ENCODE results near the gene PAX8. TPM values are rescaled to one million over a fixed set of nuclear protein-coding genes. Genes with fewer than 3 reads are reported as not detected.

Gene PAX8
- total RNA-seq, 4 donors from 2014 or later, result 0.91 to 5.2 (median 4.3) TPM

DNA sequence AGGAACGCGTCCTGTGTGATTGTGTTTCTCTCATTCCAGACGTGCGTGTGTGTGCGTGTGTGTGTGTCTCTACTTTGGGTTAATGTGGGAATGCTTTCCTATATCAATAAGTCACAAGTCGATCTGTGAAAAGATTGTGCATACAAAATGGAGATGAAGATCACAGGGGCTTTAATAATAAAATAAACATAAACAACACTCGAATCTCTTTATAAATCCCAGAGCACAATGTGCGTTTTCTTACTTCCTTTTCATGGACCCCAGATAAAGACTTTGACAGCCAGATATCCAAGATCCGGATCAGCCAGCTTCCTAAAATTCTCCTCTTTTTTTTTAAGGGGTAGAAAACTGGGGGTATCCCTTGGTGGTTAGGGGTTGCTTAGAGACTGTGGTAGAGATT is 4.7 kb downstream of the PAX8 start:
- 55 to 57% methylated on average over 9 of the region's 9 CpGs for WGBS, 2 donors
- no peak for DNase-seq (ENCODE audit: low spot score in 2 of 2)
- no peak overlapping the region for H3K4me3 ChIP-seq (ENCODE audit: low read depth, poor library complexity, severe bottlenecking)
- intact Hi-C loops (cut with DNase I; ENCODE audit: low total_unique reads), result no loop called here
- TF ChIP-seq POLR2A (IDR thresholded peaks at IDR 0.05), result no peak
- TF ChIP-seq, protein P1, sequence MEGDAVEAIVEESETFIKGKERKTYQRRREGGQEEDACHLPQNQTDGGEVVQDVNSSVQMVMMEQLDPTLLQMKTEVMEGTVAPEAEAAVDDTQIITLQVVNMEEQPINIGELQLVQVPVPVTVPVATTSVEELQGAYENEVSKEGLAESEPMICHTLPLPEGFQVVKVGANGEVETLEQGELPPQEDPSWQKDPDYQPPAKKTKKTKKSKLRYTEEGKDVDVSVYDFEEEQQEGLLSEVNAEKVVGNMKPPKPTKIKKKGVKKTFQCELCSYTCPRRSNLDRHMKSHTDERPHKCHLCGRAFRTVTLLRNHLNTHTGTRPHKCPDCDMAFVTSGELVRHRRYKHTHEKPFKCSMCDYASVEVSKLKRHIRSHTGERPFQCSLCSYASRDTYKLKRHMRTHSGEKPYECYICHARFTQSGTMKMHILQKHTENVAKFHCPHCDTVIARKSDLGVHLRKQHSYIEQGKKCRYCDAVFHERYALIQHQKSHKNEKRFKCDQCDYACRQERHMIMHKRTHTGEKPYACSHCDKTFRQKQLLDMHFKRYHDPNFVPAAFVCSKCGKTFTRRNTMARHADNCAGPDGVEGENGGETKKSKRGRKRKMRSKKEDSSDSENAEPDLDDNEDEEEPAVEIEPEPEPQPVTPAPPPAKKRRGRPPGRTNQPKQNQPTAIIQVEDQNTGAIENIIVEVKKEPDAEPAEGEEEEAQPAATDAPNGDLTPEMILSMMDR (IDR thresholded peaks at IDR 0.05), result no peak

DNA sequence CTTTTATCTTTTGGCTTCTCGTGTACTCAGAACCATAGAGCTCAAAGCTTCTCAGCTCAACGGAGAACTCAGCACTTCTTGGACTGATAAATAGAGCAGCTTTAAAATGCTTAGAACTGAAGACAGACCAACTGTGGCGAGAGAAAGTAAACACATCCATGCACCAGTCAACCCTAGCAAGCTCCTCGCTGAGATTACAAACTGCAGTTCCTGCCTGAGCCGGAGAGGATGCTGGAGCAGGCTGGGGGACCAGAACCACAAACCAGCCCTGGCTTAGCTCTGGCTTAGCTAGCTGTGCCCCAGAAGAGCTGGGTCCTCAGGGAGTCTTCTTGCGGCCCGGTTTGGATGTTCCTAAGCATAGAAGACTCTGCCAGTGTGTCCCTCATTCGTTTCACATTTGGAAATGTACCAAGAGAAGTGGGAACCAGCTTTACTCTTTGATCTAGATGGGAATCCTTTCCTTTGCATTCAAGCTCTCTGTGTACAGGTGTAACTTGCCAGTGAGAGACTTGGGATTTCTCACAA is 5.6 kb downstream of the PAX8 start:
- intact Hi-C loops (cut with DNase I; ENCODE audit: low total_unique reads), result no loop called here
- TF ChIP-seq, protein P1 (IDR thresholded peaks at IDR 0.05), result no peak
- no peak for TF ChIP-seq POLR2A (IDR thresholded peaks at IDR 0.05)
- WGBS, 2 donors, result 25 to 34% methylated on average over 8 of the region's 8 CpGs
- H3K4me3 ChIP-seq (ENCODE audit: low read depth, poor library complexity, severe bottlenecking), result no peak overlapping the region
- no peak for DNase-seq (ENCODE audit: low spot score in 2 of 2)

DNA sequence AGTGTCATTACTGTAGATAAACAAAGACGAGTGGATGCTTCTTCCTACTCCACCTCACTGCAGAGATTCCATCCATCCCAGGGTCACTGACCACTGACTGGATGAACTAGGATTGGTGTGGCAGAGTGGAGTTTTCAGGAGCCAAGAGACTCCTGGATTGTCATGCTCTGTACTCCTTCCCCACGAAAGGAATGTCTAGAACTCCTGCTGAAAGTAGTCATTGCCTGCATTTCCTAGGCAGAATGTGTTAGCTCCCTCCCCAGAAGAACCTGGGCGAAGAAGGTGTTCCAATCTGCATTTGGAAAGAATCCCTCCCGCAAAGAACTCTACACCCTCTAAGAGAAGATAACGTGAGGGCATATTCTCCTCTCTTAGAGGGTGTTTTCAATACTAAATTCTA is 6.2 kb downstream of the PAX8 start:
- no peak overlapping the region for H3K4me3 ChIP-seq (ENCODE audit: low read depth, poor library complexity, severe bottlenecking)
- TF ChIP-seq, protein P1 (IDR thresholded peaks at IDR 0.05), result no peak
- no peak for TF ChIP-seq POLR2A (IDR thresholded peaks at IDR 0.05)
- DNase-seq (ENCODE audit: low spot score in 2 of 2), result no peak
- intact Hi-C loops (cut with DNase I; ENCODE audit: low total_unique reads), result no loop called here
- WGBS, 2 donors, result 34 to 49% methylated on average over 5 of the region's 5 CpGs

DNA sequence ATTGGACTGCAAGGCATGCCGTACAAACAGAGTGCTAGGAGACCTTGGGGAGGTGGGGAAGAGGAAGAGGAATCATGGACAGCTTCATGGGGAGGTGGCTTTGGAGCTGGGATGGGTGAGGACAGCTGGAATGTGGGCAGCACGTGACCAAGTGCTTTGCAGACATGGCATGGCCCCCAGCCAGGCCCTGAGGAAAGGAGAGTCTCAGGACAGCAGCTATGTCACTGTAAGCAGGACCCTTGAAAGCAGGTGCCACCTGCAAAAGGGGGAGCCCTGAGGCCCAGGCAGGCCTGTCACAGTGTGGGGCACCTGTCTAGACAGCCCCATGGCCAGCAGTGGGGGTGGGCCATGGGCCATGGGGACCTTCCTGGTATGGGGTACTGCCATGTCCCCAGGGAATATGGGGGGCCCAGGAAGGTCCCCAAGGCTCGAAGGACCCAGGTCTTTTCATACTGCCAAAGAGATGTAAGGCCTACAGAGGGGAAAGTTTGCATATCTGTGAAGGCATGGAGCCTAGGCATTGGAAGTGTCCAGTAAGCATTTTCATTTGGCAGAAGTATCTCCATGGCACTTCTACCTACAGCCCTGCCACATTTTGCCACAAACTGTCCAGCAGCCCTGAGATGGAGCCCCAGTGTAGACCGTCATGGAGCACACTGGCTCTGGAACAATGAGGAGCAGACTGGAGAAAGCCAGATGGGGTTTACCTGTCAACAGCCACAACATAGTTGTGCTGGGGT is 9.9 kb downstream of the PAX8 start:
- TF ChIP-seq, protein P1 (IDR thresholded peaks at IDR 0.05), result no peak
- TF ChIP-seq POLR2A (IDR thresholded peaks at IDR 0.05), result no peak
- WGBS, 2 donors, result 88 to 92% methylated on average over 4 of the region's 4 CpGs
- intact Hi-C loops (cut with DNase I; ENCODE audit: low total_unique reads), result no loop called here
- H3K4me3 ChIP-seq (ENCODE audit: low read depth, poor library complexity, severe bottlenecking), result no peak overlapping the region
- no peak for DNase-seq (ENCODE audit: low spot score in 2 of 2)

DNA sequence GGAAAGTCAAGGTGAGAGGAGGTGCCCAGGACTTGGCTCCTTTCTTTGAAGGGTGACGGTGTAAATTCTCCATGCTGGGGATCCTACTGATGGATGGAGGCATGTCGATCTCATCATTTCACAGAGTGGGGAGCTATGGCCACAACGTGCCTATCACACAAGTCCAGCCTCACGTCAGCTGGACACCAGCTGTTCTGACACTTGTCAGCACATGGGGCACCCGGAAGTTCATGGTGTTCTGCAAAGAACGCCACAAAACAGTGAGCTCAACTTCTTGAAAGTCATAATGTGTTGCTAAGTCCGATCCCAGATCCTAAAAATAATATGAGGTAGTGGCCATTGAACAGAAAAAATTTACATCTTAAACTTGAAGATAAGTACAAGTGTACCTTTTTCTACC is 12.3 kb downstream of the PAX8 start:
- 65 to 73% methylated on average over 7 of the region's 7 CpGs for WGBS, 2 donors

More for the DNA sequence above, 12.3 kb downstream of the PAX8 start:
- no peak for DNase-seq (ENCODE audit: low spot score in 2 of 2)
- H3K4me3 ChIP-seq (ENCODE audit: low read depth, poor library complexity, severe bottlenecking), result no peak overlapping the region
- intact Hi-C loops (cut with DNase I; ENCODE audit: low total_unique reads), result no loop called here
- TF ChIP-seq, protein P1 (IDR thresholded peaks at IDR 0.05), result no peak
- no peak for TF ChIP-seq POLR2A (IDR thresholded peaks at IDR 0.05)

Measured in lower leg skin (tissue), 4 donors.